LNCaP clone FGC (cell line): ENCODE data around the gene KIF20B.

Source experiments
- DNase-seq: peaks from one replicate; pipeline ENCODE4 v3.0.0-alpha.2; 2011; ENCODE audit warnings: low read depth
- H3K4me3 ChIP-seq: 2 replicates; pipeline ENCODE4 v1.5.1; 2011; ENCODE audit warnings: mild to moderate bottlenecking, low read depth, low read length, control low read depth
- CTCF ChIP-seq: IDR thresholded peaks from 2 replicates; pipeline ENCODE4 v1.5.1; 2012; ENCODE audit warnings: mild to moderate bottlenecking; ENCODE audit not compliant: control insufficient read depth, insufficient read depth; ENCODE audit errors: extremely low read depth

KIF20B gene

DNA sequence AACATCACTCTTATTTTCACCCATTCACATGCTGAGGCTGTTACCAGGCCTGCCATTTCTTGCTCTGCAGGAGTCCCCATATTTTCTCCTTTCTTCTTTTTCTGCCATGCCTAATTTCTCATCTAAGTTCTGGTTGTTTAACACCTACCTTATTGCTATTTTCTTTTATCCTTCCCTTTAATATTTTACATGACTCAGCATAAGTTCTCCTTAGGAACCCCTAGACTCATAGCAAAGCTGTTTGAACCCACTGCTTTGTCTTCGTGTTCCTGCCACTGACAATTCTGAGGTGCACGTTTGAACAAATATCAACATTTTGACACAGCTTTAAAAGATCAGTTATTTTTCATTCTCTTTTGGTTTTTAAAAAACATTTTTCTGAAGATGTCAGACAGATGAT, 98.2 kb downstream of the KIF20B start:
- DNase-seq = no peak
- TF ChIP-seq CTCF = no peak
- no peak overlapping the region for H3K4me3 ChIP-seq

DNA sequence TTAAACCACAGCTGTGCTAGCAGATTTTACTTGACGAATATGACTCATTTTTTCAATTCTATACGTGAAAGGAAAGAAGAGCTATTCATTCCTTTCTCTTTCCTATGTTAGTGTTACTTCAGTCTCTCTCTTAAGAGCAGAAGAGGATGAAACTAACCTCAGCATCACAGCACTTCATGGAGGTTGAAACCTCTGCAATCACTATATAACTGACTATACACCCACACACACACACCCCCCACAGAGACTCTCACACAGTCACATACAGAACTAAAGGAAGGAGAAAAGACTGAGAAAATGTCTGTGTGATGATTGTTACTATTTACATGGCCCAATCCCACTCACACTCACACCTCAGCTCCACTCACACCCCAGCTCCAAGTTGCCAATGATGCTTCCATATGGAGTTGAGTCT, 104.2 kb downstream of the KIF20B start:
- H3K4me3 ChIP-seq = no peak overlapping the region
- no peak for DNase-seq
- TF ChIP-seq CTCF = no peak

DNA sequence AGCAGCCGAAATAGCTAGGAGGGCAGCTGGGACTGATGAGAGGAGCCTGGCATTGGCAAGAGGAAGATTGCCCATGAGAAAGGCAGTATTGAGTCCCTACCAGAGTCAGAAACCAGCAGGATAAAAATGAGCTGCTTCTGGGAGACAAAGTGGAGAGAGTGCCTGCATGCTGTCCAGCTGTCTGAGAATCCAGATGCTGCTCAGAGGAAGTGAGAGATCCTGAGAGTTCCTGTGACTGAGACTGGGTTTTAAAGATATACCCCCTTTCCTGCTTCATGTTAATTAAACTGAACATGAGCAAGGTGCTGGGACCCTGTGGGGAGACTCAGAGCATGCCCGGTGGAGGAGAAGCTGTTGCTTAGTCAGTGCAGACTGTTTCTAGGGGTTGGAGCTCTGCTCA, 107.5 kb downstream of the KIF20B start:
- no peak overlapping the region for H3K4me3 ChIP-seq
- no peak for TF ChIP-seq CTCF
- DNase-seq = no peak

GRCh38 chr10:89809766-89810165, 108.4 kb downstream of the KIF20B start:
- DNase-seq = no peak
- H3K4me3 ChIP-seq = no peak overlapping the region
- no peak for TF ChIP-seq CTCF

DNA sequence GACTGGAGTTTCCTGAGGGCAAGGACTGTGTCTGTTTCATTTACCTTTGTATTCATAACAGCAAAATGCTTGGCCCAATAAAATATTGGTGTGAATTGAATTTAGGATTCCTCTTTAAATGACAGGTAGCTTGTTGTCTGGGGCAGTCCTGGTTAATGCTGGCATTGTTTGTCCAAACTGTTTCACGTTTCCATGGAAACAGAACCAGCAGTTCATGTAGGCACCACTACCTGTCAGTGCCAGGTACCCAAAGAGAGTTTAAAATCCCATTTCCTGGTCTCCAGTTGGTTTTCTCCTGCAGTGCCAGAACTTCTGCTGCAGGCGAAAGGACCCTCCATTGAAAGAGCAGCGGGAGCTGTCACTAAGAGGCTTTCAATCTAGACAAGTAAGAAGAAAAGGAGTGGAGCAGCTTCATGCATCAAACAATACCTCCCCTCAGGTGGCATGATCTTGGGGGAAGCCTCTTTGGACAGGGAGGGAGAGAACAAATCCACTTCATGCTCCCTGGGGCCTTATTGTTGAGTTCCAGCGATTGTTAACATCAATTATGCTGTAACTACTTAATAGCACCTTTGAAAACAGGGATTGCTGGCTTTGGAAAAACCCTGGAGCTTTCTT, 109.6 kb downstream of the KIF20B start:
- H3K4me3 ChIP-seq = no peak overlapping the region
- no peak for DNase-seq
- no peak for TF ChIP-seq CTCF

- TF ChIP-seq CTCF = no peak
- DNase-seq = no peak
- no peak overlapping the region for H3K4me3 ChIP-seq
Observed at GRCh38 chr10:89813546-89813945, 112.2 kb downstream of the KIF20B start.

GRCh38 chr10:89814278-89814677, 112.9 kb downstream of the KIF20B start:
- TF ChIP-seq CTCF = no peak
- DNase-seq = no peak
- H3K4me3 ChIP-seq = no peak overlapping the region
